Nephron (organoid): ENCODE data around the gene ZAR1L.
"Not testable (repeated sequence)": the region's sequence is repeated elsewhere in the genome, so short reads cannot be mapped to it uniquely, and the experiment has no call there.

Experiments used
- H3K27ac Mint-ChIP-seq, 3 experiments: 2 replicates each; pipeline ENCODE4 v1.8.0; 2020; ENCODE audit warnings: mixed read lengths in 3 of 3, mild to moderate bottlenecking in 2 of 3, moderate library complexity in 1 of 3
- H3K27me3 Mint-ChIP-seq: 2 replicates; pipeline ENCODE4 v1.8.0; 2021; ENCODE audit warnings: low read depth, mild to moderate bottlenecking, moderate library complexity, mixed read lengths
- H3K36me3 Mint-ChIP-seq: 2 replicates; pipeline ENCODE4 v1.8.0; 2020; ENCODE audit warnings: low read depth, mixed read lengths
- H3K4me1 Mint-ChIP-seq: 2 replicates; pipeline ENCODE4 v1.8.0; 2020; ENCODE audit warnings: mixed read lengths
- H3K4me3 Mint-ChIP-seq, 3 experiments: 2 replicates each; pipeline ENCODE4 v1.8.0; 2020; ENCODE audit warnings: mild to moderate bottlenecking in 3 of 3, mixed read lengths in 3 of 3, moderate library complexity in 2 of 3
- H3K9me3 Mint-ChIP-seq: 2 replicates; pipeline ENCODE4 v1.8.0; 2020; ENCODE audit warnings: mixed read lengths
- TF ChIP-seq, protein P1 (sequence below), 3 experiments: fragments of 200-600 bp; sonication (generic); IDR thresholded peaks; one replicate each; pipeline ENCODE4 v1.5.0; 2021; ENCODE audit warnings: antibody characterized with exemption in 3 of 3; ENCODE audit not compliant: unreplicated experiment in 3 of 3

The ZAR1L gene, protein sequence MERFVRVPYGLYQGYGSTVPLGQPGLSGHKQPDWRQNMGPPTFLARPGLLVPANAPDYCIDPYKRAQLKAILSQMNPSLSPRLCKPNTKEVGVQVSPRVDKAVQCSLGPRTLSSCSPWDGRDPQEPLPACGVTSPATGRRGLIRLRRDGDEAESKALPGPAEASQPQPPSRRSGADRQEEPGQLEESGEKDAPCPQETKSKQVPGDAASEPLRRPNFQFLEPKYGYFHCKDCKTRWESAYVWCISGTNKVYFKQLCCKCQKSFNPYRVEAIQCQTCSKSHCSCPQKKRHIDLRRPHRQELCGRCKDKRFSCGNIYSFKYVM

DNA sequence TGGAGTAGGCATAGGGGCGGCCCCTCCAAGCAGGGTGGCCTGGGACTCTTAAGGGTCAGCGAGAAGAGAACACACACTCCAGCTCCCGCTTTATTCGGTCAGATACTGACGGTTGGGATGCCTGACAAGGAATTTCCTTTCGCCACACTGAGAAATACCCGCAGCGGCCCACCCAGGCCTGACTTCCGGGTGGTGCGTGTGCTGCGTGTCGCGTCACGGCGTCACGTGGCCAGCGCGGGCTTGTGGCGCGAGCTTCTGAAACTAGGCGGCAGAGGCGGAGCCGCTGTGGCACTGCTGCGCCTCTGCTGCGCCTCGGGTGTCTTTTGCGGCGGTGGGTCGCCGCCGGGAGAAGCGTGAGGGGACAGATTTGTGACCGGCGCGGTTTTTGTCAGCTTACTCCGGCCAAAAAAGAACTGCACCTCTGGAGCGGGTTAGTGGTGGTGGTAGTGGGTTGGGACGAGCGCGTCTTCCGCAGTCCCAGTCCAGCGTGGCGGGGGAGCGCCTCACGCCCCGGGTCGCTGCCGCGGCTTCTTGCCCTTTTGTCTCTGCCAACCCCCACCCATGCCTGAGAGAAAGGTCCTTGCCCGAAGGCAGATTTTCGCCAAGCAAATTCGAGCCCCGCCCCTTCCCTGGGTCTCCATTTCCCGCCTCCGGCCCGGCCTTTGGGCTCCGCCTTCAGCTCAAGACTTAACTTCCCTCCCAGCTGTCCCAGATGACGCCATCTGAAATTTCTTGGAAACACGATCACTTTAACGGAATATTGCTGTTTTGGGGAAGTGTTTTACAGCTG lies at the start of gene ZAR1L, which contains the start of gene BRCA2:
ZAR1L (minus strand) TSS at position 126 of the 790 bp plus-strand sequence. CDS start 3,438 bp downstream, outside the sequence.
BRCA2 (plus strand) TSS at position 271 of the 790 bp plus-strand sequence. CDS start 953 bp downstream, outside the sequence.
- H3K4me3 Mint-ChIP-seq = peak within 1 kb of the TSS; percentile 97 to 98 (median 97)
- H3K27ac Mint-ChIP-seq = peak within 1 kb of the TSS; percentile 98 to 99 (median 99)
- H3K9me3 Mint-ChIP-seq = no peaks in the 10 kb centered on the region
- peaks cover 3% of the 10 kb centered on the region for H3K36me3 Mint-ChIP-seq
- H3K27me3 Mint-ChIP-seq = no peaks in the 10 kb centered on the region
- TF ChIP-seq, protein P1, sequence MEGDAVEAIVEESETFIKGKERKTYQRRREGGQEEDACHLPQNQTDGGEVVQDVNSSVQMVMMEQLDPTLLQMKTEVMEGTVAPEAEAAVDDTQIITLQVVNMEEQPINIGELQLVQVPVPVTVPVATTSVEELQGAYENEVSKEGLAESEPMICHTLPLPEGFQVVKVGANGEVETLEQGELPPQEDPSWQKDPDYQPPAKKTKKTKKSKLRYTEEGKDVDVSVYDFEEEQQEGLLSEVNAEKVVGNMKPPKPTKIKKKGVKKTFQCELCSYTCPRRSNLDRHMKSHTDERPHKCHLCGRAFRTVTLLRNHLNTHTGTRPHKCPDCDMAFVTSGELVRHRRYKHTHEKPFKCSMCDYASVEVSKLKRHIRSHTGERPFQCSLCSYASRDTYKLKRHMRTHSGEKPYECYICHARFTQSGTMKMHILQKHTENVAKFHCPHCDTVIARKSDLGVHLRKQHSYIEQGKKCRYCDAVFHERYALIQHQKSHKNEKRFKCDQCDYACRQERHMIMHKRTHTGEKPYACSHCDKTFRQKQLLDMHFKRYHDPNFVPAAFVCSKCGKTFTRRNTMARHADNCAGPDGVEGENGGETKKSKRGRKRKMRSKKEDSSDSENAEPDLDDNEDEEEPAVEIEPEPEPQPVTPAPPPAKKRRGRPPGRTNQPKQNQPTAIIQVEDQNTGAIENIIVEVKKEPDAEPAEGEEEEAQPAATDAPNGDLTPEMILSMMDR (IDR thresholded peaks at IDR 0.05; ENCODE audit: unreplicated experiment in 3 of 3) = no peak
- H3K4me1 Mint-ChIP-seq = no peaks in the 10 kb centered on the region

DNA sequence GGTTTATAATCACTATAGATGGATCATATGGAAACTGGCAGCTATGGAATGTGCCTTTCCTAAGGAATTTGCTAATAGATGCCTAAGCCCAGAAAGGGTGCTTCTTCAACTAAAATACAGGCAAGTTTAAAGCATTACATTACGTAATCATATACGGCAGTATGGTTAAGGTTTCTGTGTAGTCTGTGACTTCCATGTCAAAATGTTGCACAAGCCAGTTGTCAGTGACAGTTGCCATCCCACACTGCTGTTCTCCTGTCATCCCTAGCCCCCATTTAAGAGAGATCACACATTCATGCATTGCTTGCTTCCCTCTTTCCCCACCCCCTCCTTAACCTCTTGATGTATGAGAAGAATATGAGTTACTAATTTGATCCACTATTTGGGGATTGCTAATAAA lies 47.4 kb upstream of the ZAR1L start:
- Mint-ChIP-seq H3K4me3 (no peak overlapping the region), H3K27ac (no peak overlapping the region), H3K9me3 (no peaks in the 10 kb centered on the region), H3K36me3 (peaks cover 4% of the 10 kb centered on the region), H3K27me3 (no peaks in the 10 kb centered on the region), H3K4me1 (no peaks in the 10 kb centered on the region)
- TF ChIP-seq, protein P1 (IDR thresholded peaks at IDR 0.05; ENCODE audit: unreplicated experiment in 3 of 3) = no peak

DNA sequence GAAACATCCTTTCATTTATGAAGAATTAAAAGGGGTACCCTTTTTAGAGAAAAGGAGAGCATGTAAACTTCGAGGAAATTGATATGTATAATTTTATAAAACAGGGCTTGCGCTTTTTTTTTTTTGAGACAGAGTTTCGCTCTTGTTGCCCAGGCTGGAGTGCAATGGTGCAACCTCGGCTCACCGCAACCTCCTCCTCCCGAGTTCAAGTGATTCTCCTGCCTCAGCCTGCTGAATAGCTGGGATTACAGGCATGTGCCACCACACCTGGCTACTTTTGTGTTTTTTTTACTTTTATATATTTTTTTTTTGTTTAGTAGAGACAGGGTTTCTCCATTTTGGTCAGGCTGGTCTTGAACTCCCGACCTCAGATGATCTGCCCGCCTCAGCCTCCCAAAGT lies 40.8 kb upstream of the ZAR1L start:
- not testable (repeated sequence) for H3K27ac Mint-ChIP-seq, H3K4me1 Mint-ChIP-seq, H3K27me3 Mint-ChIP-seq, H3K9me3 Mint-ChIP-seq, H3K36me3 Mint-ChIP-seq, H3K4me3 Mint-ChIP-seq

DNA sequence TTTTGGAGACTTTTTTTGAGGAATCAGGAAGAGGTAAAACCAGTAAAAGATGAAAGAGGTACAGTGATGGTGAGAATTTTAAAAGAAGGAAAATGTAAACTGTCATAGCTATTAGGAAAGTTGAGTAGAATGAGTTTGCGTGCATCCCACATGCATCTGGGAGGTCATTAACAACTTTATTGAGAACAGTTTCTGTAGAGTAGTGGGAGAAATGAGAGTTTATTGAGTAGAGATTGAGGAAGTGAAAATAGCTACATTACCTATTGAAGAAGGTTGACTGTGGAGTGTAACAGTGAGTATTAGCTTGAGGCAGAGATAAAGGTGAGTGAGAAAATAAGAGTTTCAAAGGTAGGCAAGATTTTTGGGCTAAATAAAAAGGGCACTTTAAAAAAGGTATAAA lies 38.9 kb upstream of the ZAR1L start:
- no peak overlapping the region for H3K4me3 Mint-ChIP-seq
- no peaks in the 10 kb centered on the region for H3K4me1 Mint-ChIP-seq
- H3K36me3 Mint-ChIP-seq = peaks cover 18% of the 10 kb centered on the region
- TF ChIP-seq, protein P1 (IDR thresholded peaks at IDR 0.05; ENCODE audit: unreplicated experiment in 3 of 3) = no peak
- no peak overlapping the region for H3K27ac Mint-ChIP-seq
- no peaks in the 10 kb centered on the region for H3K9me3 Mint-ChIP-seq
- no peaks in the 10 kb centered on the region for H3K27me3 Mint-ChIP-seq

DNA sequence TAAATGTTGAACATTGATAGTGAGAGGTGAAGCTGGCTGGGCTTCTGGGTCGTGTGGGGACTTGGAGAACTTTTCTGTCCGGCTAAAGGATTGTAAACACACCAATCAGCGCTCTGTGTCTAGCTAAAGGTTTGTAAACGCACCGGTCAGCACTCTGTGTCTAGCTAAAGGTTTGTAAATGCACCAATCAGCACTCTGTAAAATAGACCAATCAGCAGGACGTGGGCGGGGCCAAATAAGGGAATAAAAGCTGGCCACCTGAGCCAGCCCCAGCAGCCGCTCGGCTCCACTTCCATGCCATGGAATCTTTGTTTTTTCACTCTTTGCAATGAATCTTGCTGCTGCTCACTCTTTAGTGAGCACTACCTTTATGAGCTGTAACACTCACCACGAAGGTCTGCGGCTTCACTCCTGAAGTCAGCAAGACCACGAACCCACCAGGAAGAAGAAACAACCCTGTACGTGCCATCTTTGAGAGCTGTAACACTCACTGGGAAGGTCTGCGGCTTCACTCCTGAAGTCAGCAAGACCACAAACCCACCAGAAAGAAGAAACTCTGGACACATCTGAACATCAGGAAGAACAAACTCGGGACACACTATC lies 35.8 kb upstream of the ZAR1L start:
- H3K27me3 Mint-ChIP-seq, H3K4me3 Mint-ChIP-seq, H3K4me1 Mint-ChIP-seq, H3K9me3 Mint-ChIP-seq, H3K27ac Mint-ChIP-seq: not testable (repeated sequence)
- peaks cover 30% of the 10 kb centered on the region for H3K36me3 Mint-ChIP-seq

DNA sequence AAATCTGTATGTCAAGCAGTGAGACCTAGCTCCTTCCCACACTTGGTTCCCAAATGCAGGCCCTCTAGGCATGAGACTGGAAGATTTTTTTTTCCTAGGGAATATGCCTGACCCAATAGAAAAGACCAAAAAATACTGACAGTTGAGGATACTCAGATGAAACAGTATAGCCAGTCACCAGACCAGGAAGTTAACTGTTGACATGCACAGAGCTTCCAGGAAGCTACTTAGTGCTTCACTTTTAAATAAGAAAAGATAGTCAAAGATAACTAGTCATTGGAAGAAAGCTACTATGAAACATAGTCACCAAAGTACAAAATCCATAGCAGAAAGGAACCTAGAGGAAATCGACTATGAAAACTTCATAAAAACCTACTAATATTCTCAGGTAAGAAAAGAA lies 32.5 kb upstream of the ZAR1L start:
- Mint-ChIP-seq H3K27me3 (no peaks in the 10 kb centered on the region), H3K27ac (no peak overlapping the region), H3K4me1 (no peaks in the 10 kb centered on the region), H3K36me3 (peaks cover 33% of the 10 kb centered on the region), H3K4me3 (no peak overlapping the region), H3K9me3 (no peaks in the 10 kb centered on the region)
- TF ChIP-seq, protein P1 (IDR thresholded peaks at IDR 0.05; ENCODE audit: unreplicated experiment in 3 of 3) = no peak
